Head of caudate nucleus (tissue), 42 donors: ENCODE data around the gene PTPRM.
"Not testable (repeated sequence)": the region's sequence is repeated elsewhere in the genome, so short reads cannot be mapped to it uniquely, and the experiment has no call there.

Experiments
- DNase-seq, 42 donors: peaks; one replicate each; pipeline versions ENCODE4 v3.0.0 to v3.0.0-alpha.2; 2020 to 2021; ENCODE audit warnings: mixed read lengths in 7 of 42
- intact Hi-C: fragments of 100-400 bp; cut with DNase I; formaldehyde crosslinking; loops from one replicate; pipeline ENCODE4 v1.15.0; 2022

The PTPRM gene

GRCh38 chr18:7927119-7927518, 360.0 kb downstream of the PTPRM start:
- intact Hi-C loops, result no loop called here
- peak in 12 of 42 donors; percentile 8 to 63 (median 32) for DNase-seq

DNA sequence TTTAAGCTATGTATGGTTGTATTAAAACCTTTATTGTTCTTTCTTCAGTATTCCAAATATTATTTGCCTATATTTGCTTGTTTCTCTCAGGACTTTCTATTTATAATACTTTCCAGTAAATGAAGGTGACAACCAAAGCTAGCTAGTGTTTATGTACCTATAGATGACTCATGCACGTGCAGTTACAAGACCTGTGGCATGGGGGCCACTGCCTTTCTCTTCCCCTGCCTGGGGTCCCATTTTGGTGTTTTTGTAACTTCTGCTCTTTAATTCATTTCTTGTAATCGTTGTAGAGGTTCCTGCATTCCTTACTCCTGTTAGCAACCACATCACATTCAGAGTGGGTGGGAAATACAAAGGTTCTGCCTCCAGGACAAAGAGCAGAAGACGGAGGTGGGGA, 364.6 kb downstream of the PTPRM start:
- intact Hi-C loops, result no loop called here
- DNase-seq, result no peak

GRCh38 chr18:7937268-7937667, 370.2 kb downstream of the PTPRM start:
- no peak for DNase-seq
- intact Hi-C loops, result no loop called here

DNA sequence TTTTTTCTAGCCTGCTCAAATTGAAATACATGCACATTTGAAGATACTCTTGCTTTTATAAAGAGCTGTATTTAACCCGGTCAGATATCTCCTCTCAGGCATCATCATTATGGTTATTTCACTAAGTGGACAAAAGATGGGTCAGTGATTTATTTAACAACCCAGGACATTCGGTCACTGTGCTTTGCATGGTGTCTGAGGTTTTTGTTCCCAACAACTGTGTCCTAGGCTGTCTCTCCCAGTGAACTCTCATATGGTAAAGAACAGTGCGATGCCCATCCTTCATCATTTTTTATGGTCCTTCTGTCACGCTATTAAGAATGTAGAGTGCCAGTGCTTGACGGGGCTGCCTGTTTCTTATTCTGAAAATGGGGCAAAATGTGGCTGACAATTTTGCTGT, 372.4 kb downstream of the PTPRM start:
- DNase-seq, result no peak
- intact Hi-C loops, result no loop called here

GRCh38 chr18:7940379-7940778, 373.3 kb downstream of the PTPRM start:
- intact Hi-C loops, result no loop called here
- DNase-seq, result no peak

DNA sequence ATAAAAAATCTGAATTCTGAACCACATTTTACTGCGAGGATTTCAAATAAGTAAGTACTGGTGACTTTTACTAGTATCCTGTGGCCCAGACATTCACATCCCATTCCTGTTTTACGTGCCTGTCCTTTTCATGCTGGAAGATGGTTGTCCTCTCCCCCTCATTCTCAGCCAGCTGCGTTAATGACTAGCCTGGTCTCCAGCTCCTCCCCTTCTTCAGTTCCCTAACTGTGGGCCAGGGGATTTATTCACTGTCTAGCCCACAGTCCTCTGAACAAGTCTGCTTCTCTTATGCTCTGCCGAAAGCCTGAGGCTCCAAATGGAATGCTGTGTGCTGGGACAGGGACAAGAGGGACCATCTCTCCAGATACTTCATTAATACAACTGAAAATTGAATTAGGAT, 373.9 kb downstream of the PTPRM start:
- intact Hi-C loops, result no loop called here
- DNase-seq, result no peak

DNA sequence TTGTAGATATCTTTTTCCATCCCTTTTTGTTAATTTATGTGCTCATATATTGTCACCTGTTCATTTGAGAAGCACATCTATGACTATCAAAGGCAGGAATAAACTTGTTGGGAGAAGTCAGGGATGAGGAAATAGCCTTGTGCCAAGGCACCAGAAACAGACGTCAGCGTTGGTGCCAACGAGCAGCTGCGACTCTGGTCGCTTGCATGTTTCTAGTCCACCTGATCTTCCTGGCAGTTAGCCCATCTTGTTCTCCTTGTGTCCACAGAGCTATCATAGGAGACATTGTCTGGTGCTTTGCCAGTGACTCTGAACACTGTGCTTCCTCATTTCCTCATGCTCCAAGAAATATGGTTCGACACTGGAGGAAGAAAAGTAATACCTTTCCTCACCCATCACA, 374.4 kb downstream of the PTPRM start:
- intact Hi-C loops, result no loop called here
- DNase-seq, result peak in 2 of 42 donors; percentile 11 to 27

DNA sequence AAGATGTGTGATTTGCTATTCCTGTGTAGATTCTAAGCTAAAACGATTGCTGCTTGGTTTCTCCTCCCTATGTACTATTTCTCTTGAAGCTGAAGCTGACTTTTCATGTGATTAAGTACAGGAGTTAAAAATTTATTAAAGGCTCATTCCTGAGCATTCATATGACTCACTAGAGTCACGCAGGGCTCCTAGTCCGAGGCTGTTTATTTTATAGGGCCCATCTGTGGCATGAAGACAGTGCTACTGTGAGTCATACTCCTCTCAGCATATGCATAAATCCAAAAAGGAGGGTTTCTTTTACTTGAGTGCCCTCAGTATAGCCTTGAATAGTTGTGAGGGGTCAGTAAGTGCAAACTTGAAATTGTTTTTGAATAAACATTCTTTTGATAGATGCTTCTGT, 378.8 kb downstream of the PTPRM start:
- DNase-seq, result no peak
- intact Hi-C loops, result no loop called here

GRCh38 chr18:7946734-7947377, 379.7 kb downstream of the PTPRM start:
- intact Hi-C loops, result no loop called here
- peak in 38 of 42 donors; percentile 9 to 78 (median 50) for DNase-seq

DNA sequence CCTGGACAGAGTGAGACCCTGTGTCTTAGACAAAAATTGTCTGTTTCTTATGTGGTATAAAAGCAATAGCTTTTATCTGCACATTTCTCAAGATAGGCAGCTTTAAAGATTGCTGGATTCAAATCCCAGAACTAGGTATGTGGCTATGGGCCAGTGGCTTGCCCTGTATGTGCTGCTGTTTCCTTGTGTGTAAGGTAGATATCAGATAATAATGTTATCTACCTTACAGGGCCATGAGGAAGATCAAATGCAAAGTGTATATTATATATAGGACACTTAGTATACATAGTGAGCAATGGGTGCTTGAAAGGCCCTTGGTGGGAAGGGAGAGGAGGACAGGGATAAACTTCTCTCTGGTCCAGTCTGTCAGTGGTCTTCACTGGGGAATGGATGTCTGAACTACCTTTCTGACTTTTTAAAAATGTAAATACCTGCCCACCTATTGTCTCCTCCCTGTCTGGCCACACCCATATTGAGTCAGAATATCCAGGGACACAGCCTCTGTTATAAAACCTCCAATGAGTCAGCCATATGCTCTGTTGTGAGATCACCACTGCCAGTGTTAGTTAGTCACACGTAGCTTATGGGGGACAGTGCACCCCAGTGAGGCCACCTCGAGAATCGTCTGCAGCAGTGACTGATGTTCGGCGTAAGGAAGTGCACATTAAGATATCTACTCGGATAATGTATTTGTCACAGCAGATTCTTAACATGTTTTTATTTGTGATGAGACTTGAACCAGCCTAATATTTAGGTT, 383.4 kb downstream of the PTPRM start:
- DNase-seq, result peak in 1 of 42 donors; percentile 11
- intact Hi-C loops, result no loop called here

GRCh38 chr18:7953095-7953958, 386.2 kb downstream of the PTPRM start:
- intact Hi-C loops, result no loop called here
- DNase-seq, result no peak

GRCh38 chr18:7954238-7954637, 387.1 kb downstream of the PTPRM start:
- intact Hi-C loops, result no loop called here
- DNase-seq, result no peak

DNA sequence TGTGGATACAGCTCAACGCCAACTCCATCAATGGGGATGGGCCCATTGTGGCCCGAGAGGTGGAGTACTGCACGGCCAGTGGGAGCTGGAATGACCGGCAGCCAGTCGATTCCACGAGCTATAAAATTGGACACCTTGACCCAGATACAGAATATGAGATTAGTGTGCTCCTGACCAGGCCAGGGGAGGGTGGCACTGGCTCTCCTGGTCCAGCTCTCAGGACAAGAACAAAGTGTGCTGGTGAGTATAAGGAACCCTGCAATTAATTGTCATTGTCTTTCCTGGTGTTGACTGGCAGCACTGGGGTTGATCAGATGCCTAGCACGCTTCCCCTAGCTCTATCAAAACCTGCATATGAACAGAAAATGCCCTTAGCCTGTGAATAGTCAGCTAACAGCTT, 388.1 kb downstream of the PTPRM start:
- DNase-seq, result no peak
- intact Hi-C loops, result no loop called here

DNA sequence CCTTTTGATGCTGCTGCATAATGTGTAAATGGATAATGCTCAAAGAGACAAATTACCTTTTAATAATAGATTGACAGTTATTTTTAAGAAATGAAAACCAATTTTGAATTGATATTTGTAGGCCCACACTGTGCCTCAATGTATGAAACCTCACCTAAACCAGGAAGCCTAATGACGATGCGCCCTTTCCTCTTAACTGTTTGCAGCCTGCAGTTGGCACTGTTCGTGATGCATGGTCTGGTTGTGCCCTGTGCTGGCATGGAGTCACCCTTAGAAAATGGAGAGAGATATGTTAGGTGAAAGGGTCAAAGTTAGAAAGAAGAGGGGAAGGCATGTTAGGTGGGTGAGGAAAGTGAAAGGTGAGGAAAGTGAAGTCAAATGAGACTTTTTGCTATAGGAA, 390.2 kb downstream of the PTPRM start:
- DNase-seq, result no peak
- intact Hi-C loops, result no loop called here

DNA sequence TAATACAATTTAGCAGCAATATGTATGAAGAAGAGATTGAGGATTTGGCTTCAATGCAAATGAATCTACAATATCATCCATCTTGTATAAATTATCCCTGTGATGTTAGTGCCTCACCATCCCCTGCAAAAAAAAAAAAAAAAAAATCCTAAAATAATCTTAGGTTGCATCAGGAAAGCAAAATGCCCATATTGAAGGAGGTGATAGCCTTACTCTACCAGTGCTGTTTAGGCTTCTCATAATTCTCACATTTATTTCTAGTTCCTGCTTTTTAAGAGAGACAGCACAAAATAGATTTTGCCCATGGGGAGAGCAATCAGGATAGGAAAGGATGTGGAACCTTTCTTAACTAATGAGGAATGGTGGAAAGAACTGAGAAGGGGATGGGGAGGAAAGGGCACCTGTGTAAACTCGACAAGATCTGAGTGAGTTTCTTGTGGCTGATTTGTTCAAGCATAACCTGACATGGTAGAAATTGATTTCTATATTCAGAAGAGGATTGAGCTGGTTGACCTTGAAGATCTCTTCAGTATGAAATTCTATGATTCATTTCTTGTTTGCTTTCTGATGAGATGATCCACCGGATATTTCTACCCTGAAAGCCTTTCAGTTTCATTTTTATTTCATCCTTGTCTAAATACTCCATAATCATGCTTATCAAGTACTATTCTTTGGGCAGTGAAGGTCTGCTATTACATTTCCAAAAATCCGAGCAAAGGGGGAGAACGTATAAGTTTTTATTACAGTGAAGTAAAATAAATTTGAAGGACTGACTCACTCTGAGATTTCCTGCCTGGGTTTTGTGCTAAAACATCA, 391.2 kb downstream of the PTPRM start:
- intact Hi-C loops, result no loop called here

GRCh38 chr18:7958897-7959146, 391.7 kb downstream of the PTPRM start:
- intact Hi-C loops, result no loop called here
- DNase-seq, result no peak

More for the DNA sequence above, 391.2 kb downstream of the PTPRM start:
- no peak for DNase-seq

GRCh38 chr18:7966682-7967081, 399.6 kb downstream of the PTPRM start:
- DNase-seq, intact Hi-C loops: not testable (repeated sequence)

DNA sequence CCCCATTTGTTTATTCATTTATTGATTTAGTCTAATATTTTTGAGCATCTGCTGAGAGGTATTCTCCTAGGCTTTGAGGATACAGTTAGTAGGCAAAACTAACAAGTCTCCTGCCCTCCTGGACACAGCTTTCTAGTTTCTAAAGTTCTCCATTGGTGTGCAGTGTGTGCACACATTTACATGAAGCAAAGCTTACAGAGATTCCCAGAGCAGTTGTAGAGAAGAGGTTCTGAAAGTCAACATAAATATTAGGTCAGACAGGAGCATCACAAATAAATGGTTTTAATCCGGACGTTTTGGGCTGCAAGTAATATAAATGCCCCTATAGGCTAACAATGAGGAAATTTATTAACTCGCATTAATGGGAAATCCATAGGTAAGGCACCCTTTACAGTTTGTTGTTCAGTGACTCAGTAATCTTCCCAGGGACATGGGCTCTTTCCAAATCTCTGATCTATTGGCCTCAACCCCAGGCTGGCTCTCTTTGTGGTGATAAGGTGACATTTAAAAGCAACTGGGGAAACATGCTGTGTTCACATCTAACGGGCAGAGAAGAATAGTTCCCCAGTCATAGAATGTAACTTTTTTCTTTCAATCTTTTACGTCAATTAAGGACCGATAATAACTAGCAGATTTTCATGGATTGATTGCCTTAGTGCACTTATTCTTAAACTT, 407.2 kb downstream of the PTPRM start:
- intact Hi-C loops, result no loop called here
- no peak for DNase-seq

- peak in 1 of 42 donors; percentile 29 for DNase-seq
- intact Hi-C loops, result no loop called here
Measured at GRCh38 chr18:7977897-7978296, 410.8 kb downstream of the PTPRM start.
